GM12878 (cell line): Measurements from ENCODE around the gene NMNAT1. TPM values are rescaled to one million over a fixed set of nuclear protein-coding genes. Genes with fewer than 3 reads are reported as not detected.

Experiments
- ATAC-seq: fragments of 200-7000 bp; cut with Tn5 transposase; 3 replicates; pipeline ENCODE4 v1.9.1; 2020; ENCODE audit warnings: mild to moderate bottlenecking, moderate library complexity
- BruUV-seq: library from RNA; stranded (reverse); fragments of 400-500 nt; replicated peaks from 2 replicates; lab custom pipeline; 2021; lab: Mats Ljungman, UMichigan
- CTCF ChIA-PET: fragments of 300-600 bp; sonication (Branson Sonifier 250); formaldehyde crosslinking; extraction: SDS; loops from one replicate; lab custom pipeline; 2021; ENCODE audit warnings: inconsistent platforms; lab: Yijun Ruan, JAX
- POLR2A ChIA-PET: fragments of 350-600 bp; formaldehyde crosslinking; extraction: SDS; loops from one replicate; lab custom pipeline; 2021; ENCODE audit warnings: inconsistent platforms; lab: Charles Lee
- RAD21 ChIA-PET: fragments of 300-600 bp; sonication (Branson Sonifier 250); formaldehyde crosslinking; loops from one replicate; lab custom pipeline; 2023; ENCODE audit warnings: antibody characterized with exemption; ENCODE audit not compliant: unreplicated experiment; lab: Charles Lee
- SMC1A ChIA-PET: fragments of 300-600 bp; sonication (Branson Sonifier 250); formaldehyde crosslinking; loops from one replicate; lab custom pipeline; 2023; ENCODE audit not compliant: unreplicated experiment, uncharacterized antibody; lab: Charles Lee
- DNase-seq: peaks from one replicate; pipeline ENCODE4 v3.0.0-alpha.2; 2011; ENCODE audit warnings: low read depth, low spot score
- FAIRE-seq: peaks from 3 replicates; lab custom pipeline; 2011; peaks lifted over from hg19 to GRCh38; lab: Jason Lieb, UNC
- H2AFZ ChIP-seq: 2 replicates; pipeline ENCODE4 v1.6.0; 2011; ENCODE audit warnings: low read depth, low read length, control low read depth; ENCODE audit not compliant: control insufficient read depth
- H3K27ac ChIP-seq: 2 replicates; pipeline ENCODE4 v1.5.1; 2011; ENCODE audit warnings: control low read depth; ENCODE audit not compliant: control insufficient read depth, insufficient read depth
- H3K27me3 ChIP-seq, 2 experiments: replicated peaks in 1 of 2; 2 replicates each; pipeline versions ENCODE4 v1.6.0 to v1.6.1; 2011; ENCODE audit warnings: low read length in 1 of 2; ENCODE audit not compliant: control insufficient read depth in 2 of 2, insufficient read depth in 2 of 2
- H3K36me3 ChIP-seq, 2 experiments: 2 replicates each; pipeline ENCODE4 v1.5.1; 2011; ENCODE audit warnings: low read length in 1 of 2; ENCODE audit not compliant: control insufficient read depth in 2 of 2, insufficient read depth in 2 of 2
- H3K4me1 ChIP-seq: 2 replicates; pipeline ENCODE4 v1.6.1; 2011; ENCODE audit warnings: mild to moderate bottlenecking, low read length, moderate library complexity, mixed read lengths; ENCODE audit not compliant: control insufficient read depth, insufficient read depth
- H3K4me2 ChIP-seq: 2 replicates; pipeline ENCODE4 v1.6.0; 2011; ENCODE audit warnings: control low read depth; ENCODE audit not compliant: control insufficient read depth, insufficient read depth
- H3K4me3 ChIP-seq: fragments of 200-600 bp; sonication (generic); 2 replicates; pipeline ENCODE4 v1.5.1; 2016
- H3K79me2 ChIP-seq: 2 replicates; pipeline ENCODE4 v1.6.0; 2011; ENCODE audit warnings: low read length; ENCODE audit not compliant: control insufficient read depth, insufficient read depth
- H3K9ac ChIP-seq: 2 replicates; pipeline ENCODE4 v1.8.0; 2011; ENCODE audit warnings: low read length, control low read depth, mixed read lengths; ENCODE audit not compliant: control insufficient read depth, insufficient read depth
- H3K9me3 ChIP-seq: replicated peaks from 3 replicates; pipeline ENCODE4 v1.5.1; 2011; ENCODE audit warnings: mild to moderate bottlenecking, low read length; ENCODE audit not compliant: control insufficient read depth, insufficient read depth
- H4K20me1 ChIP-seq: 2 replicates; pipeline ENCODE4 v1.6.0; 2011; ENCODE audit not compliant: control insufficient read depth, insufficient read depth
- MEF2A ChIP-seq: IDR thresholded peaks from 2 replicates; pipeline ENCODE4 v1.6.1; 2011; ENCODE audit warnings: low read depth, mild to moderate bottlenecking, low read length, moderate library complexity; ENCODE audit not compliant: insufficient read depth
- MLLT1 ChIP-seq: fragments of 450-650 bp; IDR thresholded peaks from 2 replicates; pipeline ENCODE4 v1.6.1; 2016; ENCODE audit warnings: mild to moderate bottlenecking
- SMARCA5 ChIP-seq: fragments of 450-650 bp; IDR thresholded peaks from 2 replicates; pipeline ENCODE4 v1.6.1; 2017; ENCODE audit warnings: mild to moderate bottlenecking
- YBX1 ChIP-seq: fragments of 450-650 bp; IDR thresholded peaks from 2 replicates; pipeline ENCODE4 v1.6.1; 2016; ENCODE audit warnings: antibody characterized with exemption
- YY1 ChIP-seq: IDR thresholded peaks from 2 replicates; pipeline ENCODE4 v1.6.1; 2011; ENCODE audit warnings: low read depth, mild to moderate bottlenecking, low read length
- ZNF24 ChIP-seq: fragments of 450-650 bp; IDR thresholded peaks from 2 replicates; pipeline ENCODE4 v1.6.1; 2017; ENCODE audit warnings: antibody characterized with exemption, mild to moderate bottlenecking
- ZNF274 ChIP-seq: IDR thresholded peaks from one replicate; pipeline ENCODE4 v1.8.0; 2011; ENCODE audit not compliant: insufficient read length, insufficient read depth
- WGBS: methylation state at CpG from one replicate; pipeline ENCODE4 v1.1.6; 2016; ENCODE audit warnings: low lambda C conversion rate; ENCODE audit not compliant: insufficient replicate concordance, insufficient coverage; ENCODE audit errors: missing lambda C conversion rate; 5-methylcytosine and 5-hydroxymethylcytosine counted together
- in situ Hi-C: fragments of 300-500 bp; cut with MboI; formaldehyde crosslinking; loops from 9 replicates; pipeline ENCODE4 v1.14.3; 2018; ENCODE audit warnings: mixed read lengths
- intact Hi-C: fragments of 100-400 bp; cut with micrococcal nuclease; formaldehyde crosslinking; loops from one replicate; pipeline ENCODE4 v1.14.2; 2022; ENCODE audit not compliant: unreplicated experiment
- polyA plus RNA-seq, 11 experiments: library from polyadenylated mRNA; depleted of rRNA in 4 of 11; unstranded in 6 of 11; stranded (reverse) in 5 of 11; fragments of >200 nt; fragmentation: Nextera tagmentation in 4 of 11; fragmentation: Illumina TruSeq in 1 of 11; extraction: Ambion mirVana in 4 of 11; extraction: Trizol in 1 of 11; gene quantifications; 1 replicate in 1 of 11; 2 replicates in 10 of 11; pipeline versions ENCODE4 v1.2.1 to v1.2.3, GENCODE V29; 2011 to 2016; ENCODE audit warnings: inconsistent platforms in 2 of 11, missing spikeins in 2 of 11, low read depth in 1 of 11
- total RNA-seq, 4 experiments: library from RNA; depleted of rRNA in 3 of 4; stranded (reverse); fragments of >200 nt in 3 of 4; fragmentation: Illumina TruSeq in 1 of 4; extraction: Trizol in 1 of 4; gene quantifications; 2 replicates each; pipeline versions ENCODE4 v1.2.1 to v1.2.3, GENCODE V29; 2013 to 2021
- TF ChIP-seq, protein P1 (sequence below): IDR thresholded peaks from 2 replicates; pipeline ENCODE4 v1.6.1; 2012; ENCODE audit warnings: low read depth, low read length, improper control_type of control experiment

Gene NMNAT1
- total and polyA plus RNA-seq, 10 of the 15 experiments (the other 5 are each of a cell fraction or from before 2014, with no cell fraction given), result 7.2 to 16.7 (median 11.7) TPM

GRCh38 chr1:9908871-9909233 lies 34.4 kb upstream of the NMNAT1 start:
- ChIA-PET SMC1A (interaction anchor here (1.0 kb wide), 1 partner anchor 40 kb away, joined by 3 read pairs; no protein-coding TSS in a partner anchor), POLR2A (no interaction called here), RAD21 (interaction anchor here (0.6 to 0.9 kb wide), 2 partner anchors 29 to 76 kb away, joined by 3 read pairs; no protein-coding TSS in a partner anchor), CTCF (interaction anchor here (0.9 to 1.1 kb wide), 2 partner anchors 34 to 118 kb away, joined by 4 read pairs; partner anchors contain the start of genes LZIC and NMNAT1)
- TF ChIP-seq ZNF24 (no peak), YBX1 (no peak), MLLT1 (no peak), YY1 (no peak), MEF2A (no peak), ZNF274 (no peak), SMARCA5 (no peak)
- TF ChIP-seq, protein P1, sequence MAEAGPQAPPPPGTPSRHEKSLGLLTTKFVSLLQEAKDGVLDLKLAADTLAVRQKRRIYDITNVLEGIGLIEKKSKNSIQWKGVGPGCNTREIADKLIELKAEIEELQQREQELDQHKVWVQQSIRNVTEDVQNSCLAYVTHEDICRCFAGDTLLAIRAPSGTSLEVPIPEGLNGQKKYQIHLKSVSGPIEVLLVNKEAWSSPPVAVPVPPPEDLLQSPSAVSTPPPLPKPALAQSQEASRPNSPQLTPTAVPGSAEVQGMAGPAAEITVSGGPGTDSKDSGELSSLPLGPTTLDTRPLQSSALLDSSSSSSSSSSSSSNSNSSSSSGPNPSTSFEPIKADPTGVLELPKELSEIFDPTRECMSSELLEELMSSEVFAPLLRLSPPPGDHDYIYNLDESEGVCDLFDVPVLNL, result no peak
- Histone ChIP-seq H3K9me3 (no peaks in the 10 kb centered on the region), H3K79me2 (peaks cover 3% of the 10 kb centered on the region; the same call in 1 of the 2 replicates), H3K4me1 (peaks cover 16% of the 10 kb centered on the region), H2AFZ (no peak overlapping the region), H3K36me3 (no peaks in the 10 kb centered on the region), H3K9ac (no peak overlapping the region), H3K4me3 (peak overlapping the region; percentile 87), H4K20me1 (no peaks in the 10 kb centered on the region), H3K27me3 (no peaks in the 10 kb centered on the region), H3K4me2 (peak overlapping the region; percentile 92), H3K27ac (no peak overlapping the region)
- 40% methylated on average over 4 of the region's 4 CpGs for WGBS
- BruUV-seq, result TSS peak; percentile 64
- FAIRE-seq (peak; percentile 38), ATAC-seq (no peak), DNase-seq (no peak)
- in situ Hi-C loops, result no loop called here
- intact Hi-C loops, result no loop called here
